Measurements from ENCODE around the gene DPP6. TPM values are rescaled to one million over a fixed set of nuclear protein-coding genes. Genes with fewer than 3 reads are reported as not detected.

DPP6 gene
- total and polyA plus RNA-seq, 8 donors = 0.29 to 1.2 (median 0.57) TPM

DNA sequence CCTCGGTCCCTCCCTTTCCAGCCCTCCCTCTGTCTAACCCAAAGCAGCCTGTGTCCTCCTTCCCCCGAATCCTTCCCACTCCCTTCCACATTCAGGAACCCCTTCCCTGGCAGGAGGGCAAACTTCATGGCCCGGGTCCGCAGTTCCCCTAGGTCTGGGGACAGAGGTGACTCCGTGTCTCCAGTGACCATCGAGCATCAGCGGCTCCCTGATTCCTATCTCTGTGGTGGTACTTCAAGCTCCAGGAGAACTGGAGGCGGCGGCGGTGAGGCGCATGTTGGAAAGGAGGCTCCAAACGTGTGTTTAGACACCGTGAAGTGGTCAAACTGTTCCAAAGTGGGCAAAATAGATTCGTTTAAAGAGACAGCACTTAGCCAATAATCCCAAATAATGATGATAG, 802.6 kb downstream of the DPP6 start:
- no peak for ATAC-seq
- Histone ChIP-seq H3K4me3 (no peak overlapping the region), H3K27ac (no peak overlapping the region), H3K4me1 (no peaks in the 10 kb centered on the region), H3K27me3 (no peaks in the 10 kb centered on the region), H3K36me3 (no peaks in the 10 kb centered on the region), H3K9me3 (peaks cover 0 to 4% of the 10 kb centered on the region in 2 donors)
- TF ChIP-seq, protein P1, sequence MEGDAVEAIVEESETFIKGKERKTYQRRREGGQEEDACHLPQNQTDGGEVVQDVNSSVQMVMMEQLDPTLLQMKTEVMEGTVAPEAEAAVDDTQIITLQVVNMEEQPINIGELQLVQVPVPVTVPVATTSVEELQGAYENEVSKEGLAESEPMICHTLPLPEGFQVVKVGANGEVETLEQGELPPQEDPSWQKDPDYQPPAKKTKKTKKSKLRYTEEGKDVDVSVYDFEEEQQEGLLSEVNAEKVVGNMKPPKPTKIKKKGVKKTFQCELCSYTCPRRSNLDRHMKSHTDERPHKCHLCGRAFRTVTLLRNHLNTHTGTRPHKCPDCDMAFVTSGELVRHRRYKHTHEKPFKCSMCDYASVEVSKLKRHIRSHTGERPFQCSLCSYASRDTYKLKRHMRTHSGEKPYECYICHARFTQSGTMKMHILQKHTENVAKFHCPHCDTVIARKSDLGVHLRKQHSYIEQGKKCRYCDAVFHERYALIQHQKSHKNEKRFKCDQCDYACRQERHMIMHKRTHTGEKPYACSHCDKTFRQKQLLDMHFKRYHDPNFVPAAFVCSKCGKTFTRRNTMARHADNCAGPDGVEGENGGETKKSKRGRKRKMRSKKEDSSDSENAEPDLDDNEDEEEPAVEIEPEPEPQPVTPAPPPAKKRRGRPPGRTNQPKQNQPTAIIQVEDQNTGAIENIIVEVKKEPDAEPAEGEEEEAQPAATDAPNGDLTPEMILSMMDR (IDR thresholded peaks at IDR 0.05) = no peak
- intact Hi-C loops (cut with DNase I) = no loop called here
- no peak for DNase-seq

DNA sequence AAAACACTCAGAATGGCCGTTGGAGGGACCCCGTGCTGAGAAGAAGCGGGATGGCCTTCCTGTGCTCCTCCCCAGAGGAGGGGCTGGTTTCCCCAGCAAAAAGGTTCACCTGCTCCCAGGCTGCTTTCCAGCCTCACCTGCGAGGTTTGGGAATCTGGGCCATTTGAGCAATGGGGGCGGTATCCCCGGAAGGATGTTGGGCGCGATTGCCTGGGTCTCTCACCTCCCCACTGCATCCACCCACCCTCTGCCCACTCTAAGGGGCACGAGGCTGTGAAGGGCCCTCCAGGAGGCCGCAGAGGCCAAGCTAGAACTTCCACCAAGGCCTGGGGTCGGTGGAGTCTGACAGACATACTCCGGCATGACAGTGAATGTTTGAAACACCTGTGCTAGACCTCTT, 803.2 kb downstream of the DPP6 start:
- Histone ChIP-seq H3K27me3 (no peaks in the 10 kb centered on the region), H3K4me1 (no peaks in the 10 kb centered on the region), H3K27ac (no peak overlapping the region), H3K9me3 (peaks cover 0 to 4% of the 10 kb centered on the region in 2 donors), H3K4me3 (no peak overlapping the region), H3K36me3 (no peaks in the 10 kb centered on the region)
- intact Hi-C loops (cut with DNase I) = no loop called here
- ATAC-seq (no peak), DNase-seq (no peak)
- TF ChIP-seq, protein P1 (IDR thresholded peaks at IDR 0.05) = no peak

DNA sequence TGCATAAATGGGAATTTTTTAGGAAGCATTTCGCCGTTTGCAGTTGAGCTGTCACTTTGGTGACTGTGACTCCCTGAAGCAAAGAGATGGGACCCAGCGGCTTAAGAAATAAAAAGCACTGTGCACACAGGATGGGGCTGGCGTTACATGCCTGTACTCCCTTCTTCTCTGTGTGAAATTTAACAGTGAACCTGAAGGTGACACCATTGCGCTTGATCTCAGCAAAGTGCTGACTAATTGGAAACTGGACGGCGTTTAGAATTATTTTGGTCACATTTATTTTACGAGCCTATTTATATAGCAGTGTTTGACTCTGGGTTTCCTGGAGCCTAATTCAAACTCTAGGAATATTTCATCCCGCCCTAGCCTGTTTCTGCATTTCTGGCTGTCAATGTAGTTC, 804.5 kb downstream of the DPP6 start:
- ATAC-seq (no peak), DNase-seq (no peak)
- Histone ChIP-seq H3K4me1 (no peaks in the 10 kb centered on the region), H3K9me3 (peaks cover 0 to 4% of the 10 kb centered on the region in 2 donors), H3K4me3 (no peak overlapping the region), H3K27ac (no peak overlapping the region), H3K36me3 (no peaks in the 10 kb centered on the region), H3K27me3 (no peaks in the 10 kb centered on the region)
- intact Hi-C loops (cut with DNase I) = no loop called here
- TF ChIP-seq, protein P1 (IDR thresholded peaks at IDR 0.05) = no peak

DNA sequence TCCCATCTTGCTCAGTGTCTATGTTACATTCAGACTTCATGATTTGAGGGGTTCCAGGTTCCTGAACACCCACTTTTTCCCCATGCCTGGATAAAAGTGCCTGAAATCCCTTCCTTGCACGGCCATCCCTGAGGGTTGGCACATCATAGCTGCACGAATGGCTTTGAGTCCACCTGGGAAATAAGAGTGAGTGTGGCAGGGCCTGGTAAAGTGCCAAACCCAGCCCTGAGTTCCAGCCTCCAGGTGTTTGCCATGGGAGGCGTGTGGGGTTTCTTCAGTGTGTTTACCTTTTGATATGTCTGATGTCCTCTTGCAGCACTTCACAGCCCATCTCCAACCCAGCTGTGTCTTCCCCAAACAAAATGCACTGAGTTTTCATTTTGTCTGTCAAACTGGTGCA, 805.0 kb downstream of the DPP6 start:
- Histone ChIP-seq H3K27ac (no peak overlapping the region), H3K36me3 (no peaks in the 10 kb centered on the region), H3K9me3 (peaks cover 0 to 4% of the 10 kb centered on the region in 2 donors), H3K4me3 (no peak overlapping the region), H3K27me3 (no peaks in the 10 kb centered on the region), H3K4me1 (no peaks in the 10 kb centered on the region)
- DNase-seq (no peak), ATAC-seq (no peak)
- intact Hi-C loops (cut with DNase I) = no loop called here
- TF ChIP-seq, protein P1 (IDR thresholded peaks at IDR 0.05) = no peak

DNA sequence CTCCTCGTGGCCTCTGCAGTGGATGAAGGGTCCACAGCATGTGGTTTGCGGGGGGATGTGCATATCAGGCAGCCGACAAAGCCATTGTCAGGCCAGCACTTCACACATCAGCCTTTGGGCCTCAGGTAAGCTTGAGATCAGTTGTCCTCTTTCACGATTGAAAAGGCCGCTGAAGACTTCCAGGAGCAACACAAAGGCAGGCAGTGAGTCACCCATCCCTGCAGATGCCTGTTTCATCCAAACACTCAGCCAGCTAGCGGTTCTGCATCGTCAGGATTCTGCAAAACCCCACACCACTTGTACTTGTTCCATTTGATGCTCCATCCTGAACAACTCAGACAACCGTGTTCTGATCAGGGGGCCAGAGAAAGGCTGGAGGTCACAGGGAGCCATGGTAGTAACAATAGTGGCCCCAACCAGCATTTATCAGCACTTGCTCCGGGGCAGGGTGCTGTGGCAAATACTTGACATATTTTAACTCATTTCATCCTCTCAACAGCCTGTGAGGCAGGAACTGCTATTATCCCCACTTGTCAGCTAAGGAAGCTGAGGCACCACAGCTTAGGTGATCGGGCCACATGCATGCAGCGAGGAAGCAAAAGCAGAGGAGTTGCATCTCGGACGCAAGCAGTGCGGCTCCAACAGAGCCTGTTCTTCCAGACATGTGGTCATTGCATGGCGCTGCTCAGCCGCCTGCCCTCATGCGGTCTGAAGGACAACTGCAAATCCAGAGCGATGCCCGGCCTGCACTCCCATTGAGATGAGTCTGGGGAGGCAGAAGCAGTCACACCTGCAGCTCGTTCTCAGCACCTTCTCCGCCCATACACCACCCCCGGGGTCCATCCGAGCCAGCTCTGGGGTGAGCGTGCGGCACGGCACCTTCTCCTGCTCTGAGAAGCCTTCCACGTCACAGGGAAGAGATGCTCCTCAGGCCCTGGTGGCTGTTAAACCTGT, 805.8 kb downstream of the DPP6 start:
- Histone ChIP-seq H3K4me1 (no peaks in the 10 kb centered on the region), H3K27me3 (no peaks in the 10 kb centered on the region), H3K27ac (no peak overlapping the region), H3K36me3 (no peaks in the 10 kb centered on the region), H3K9me3 (peaks cover 0 to under 1% of the 10 kb centered on the region in 2 donors), H3K4me3 (no peak overlapping the region)
- no peak for DNase-seq
- no peak for ATAC-seq
- intact Hi-C loops (cut with DNase I) = no loop called here
- TF ChIP-seq, protein P1 (IDR thresholded peaks at IDR 0.05) = no peak

Measured in left lung (tissue), 10 donors.